Left colon (tissue), 2 donors: Measurements from ENCODE around the gene GJA5. TPM values are rescaled to one million over a fixed set of nuclear protein-coding genes. Genes with fewer than 3 reads are reported as not detected.

ENCODE experiments used
- total RNA-seq, 2 donors: library from RNA; stranded (reverse); fragmentation: NEBNext Ultra II Directional; extraction: Animal tissue kit (Norgen Biotek cat#: 25700); gene quantifications; one replicate each; pipeline ENCODE4 v1.2.1, GENCODE V29; 2021
- donor health status: DM: no; HTN: no; CAD: no.
- donor health status: DM: yes; HTN: yes; CAD: no.

The GJA5 gene
- total RNA-seq, 2 donors from 2014 or later: 2.5 to 3.0 TPM

Other genes with a start within 250 kb of the GJA5 start
- 10 to 100 TPM; 17.6 to 17.8 TPM for gene BCL9, start 219.1 kb downstream of the GJA5 start, total RNA-seq
- gene ACP6, start 90.1 kb downstream of the GJA5 start, total RNA-seq: 10 to 100 TPM; 20.0 to 23.5 TPM
- gene GJA8, start 142.2 kb upstream of the GJA5 start, total RNA-seq: not detected
- 10 to 100 TPM; 10.6 to 13.3 TPM for gene GPR89B, start 167.8 kb upstream of the GJA5 start, total RNA-seq